ENCODE results near the gene EZH1. TPM values are rescaled to one million over a fixed set of nuclear protein-coding genes. Genes with fewer than 3 reads are reported as not detected.

Gene EZH1
- total RNA-seq, 1 experiment from 2014 or later = 22.8 TPM

DNA sequence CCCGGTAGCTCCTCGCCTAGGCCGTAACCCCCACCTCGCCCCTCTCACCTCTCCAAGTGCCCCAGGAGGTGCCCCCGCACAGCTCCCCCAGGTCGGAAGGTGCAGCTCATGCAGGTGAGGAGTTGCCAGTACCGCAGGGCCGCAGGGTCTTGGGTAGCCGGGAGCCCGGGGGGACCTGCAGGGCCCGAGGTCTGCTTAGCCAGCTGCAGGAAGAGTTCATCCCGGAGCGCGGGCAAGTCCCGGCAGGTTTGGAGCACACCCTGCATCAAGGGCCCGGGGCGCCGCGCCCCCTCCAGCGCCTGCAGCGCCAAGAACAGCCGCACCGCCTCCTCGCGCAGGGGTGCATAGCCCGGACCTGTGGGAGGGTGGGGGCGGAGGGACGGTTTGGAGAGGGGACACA lies 72.8 kb downstream of the EZH1 start:
- Histone ChIP-seq H3K9me3 (ENCODE audit: insufficient read depth, low read depth) (no peaks in the 10 kb centered on the region), H3K4me3 (no peak overlapping the region), H2AFZ (no peak overlapping the region), H3K27ac (no peak overlapping the region), H3K4me1 (replicated peaks; ENCODE audit: insufficient read depth) (peaks cover 42% of the 10 kb centered on the region), H3K4me2 (no peak overlapping the region), H3K36me3 (ENCODE audit: low read depth) (no peaks in the 10 kb centered on the region), H3K9me2 (ENCODE audit: insufficient read depth) (no peaks in the 10 kb centered on the region), H3F3A (ENCODE audit: insufficient read depth, low read depth) (peaks cover 30% of the 10 kb centered on the region; the same call in 1 of the 2 replicates), H3K79me2 (ENCODE audit: low read depth) (peaks cover 32% of the 10 kb centered on the region), H4K20me1 (ENCODE audit: insufficient read depth) (no peaks in the 10 kb centered on the region), H3K27me3 (ENCODE audit: insufficient read depth, low read depth) (no peaks in the 10 kb centered on the region)
- POLR2A ChIA-PET (ENCODE audit: unreplicated experiment) = no interaction called here
- no peak for DNase-seq
- CTCF ChIA-PET = no interaction called here
- intact Hi-C loops (cut with micrococcal nuclease; ENCODE audit: unreplicated experiment) = no loop called here
- BruUV-seq (replicated peaks) = no TSS peak
- no peak for TF ChIP-seq EZH2 (IDR thresholded peaks at IDR 0.05; ENCODE audit: low read depth)
- TF ChIP-seq CTCF (conservative IDR thresholded peaks at IDR 0.05) = no peak

- intact Hi-C loops (cut with micrococcal nuclease; ENCODE audit: unreplicated experiment) = no loop called here
- H3K27ac ChIP-seq = no peak overlapping the region
- H4K20me1 ChIP-seq (ENCODE audit: insufficient read depth) = no peaks in the 10 kb centered on the region
- no peak overlapping the region for H2AFZ ChIP-seq
- TF ChIP-seq EZH2 (IDR thresholded peaks at IDR 0.05; ENCODE audit: low read depth) (no peak), CTCF (conservative IDR thresholded peaks at IDR 0.05) (no peak)
- H3K9me3 ChIP-seq (ENCODE audit: insufficient read depth, low read depth) = no peaks in the 10 kb centered on the region
- peaks cover 35% of the 10 kb centered on the region; the same call in 1 of the 2 replicates for H3F3A ChIP-seq (ENCODE audit: insufficient read depth, low read depth)
- no peak overlapping the region for H3K4me3 ChIP-seq
- no peaks in the 10 kb centered on the region for H3K27me3 ChIP-seq (ENCODE audit: insufficient read depth, low read depth)
- no peaks in the 10 kb centered on the region for H3K36me3 ChIP-seq (ENCODE audit: low read depth)
- no peaks in the 10 kb centered on the region for H3K9me2 ChIP-seq (ENCODE audit: insufficient read depth)
- no TSS peak for BruUV-seq (replicated peaks)
- no peak for DNase-seq
- peaks cover 26% of the 10 kb centered on the region for H3K79me2 ChIP-seq (ENCODE audit: low read depth)
- ChIA-PET POLR2A (ENCODE audit: unreplicated experiment) (no interaction called here), CTCF (no interaction called here)
- peaks cover 48% of the 10 kb centered on the region for H3K4me1 ChIP-seq (replicated peaks; ENCODE audit: insufficient read depth)
- H3K4me2 ChIP-seq = no peak overlapping the region
Observed at GRCh38 chr17:42670789-42671657, 73.8 kb downstream of the EZH1 start.

GRCh38 chr17:42669977-42670788 lies 74.7 kb downstream of the EZH1 start:
- no peaks in the 10 kb centered on the region for H3K9me3 ChIP-seq (ENCODE audit: insufficient read depth, low read depth)
- POLR2A ChIA-PET (ENCODE audit: unreplicated experiment) = no interaction called here
- peaks cover 17% of the 10 kb centered on the region for H3K79me2 ChIP-seq (ENCODE audit: low read depth)
- CTCF ChIA-PET = no interaction called here
- H3K4me3 ChIP-seq = no peak overlapping the region
- intact Hi-C loops (cut with micrococcal nuclease; ENCODE audit: unreplicated experiment) = no loop called here
- no peak for DNase-seq
- H3K9me2 ChIP-seq (ENCODE audit: insufficient read depth) = no peaks in the 10 kb centered on the region
- H4K20me1 ChIP-seq (ENCODE audit: insufficient read depth) = no peaks in the 10 kb centered on the region
- no peak for TF ChIP-seq CTCF (conservative IDR thresholded peaks at IDR 0.05)
- no peak for TF ChIP-seq EZH2 (IDR thresholded peaks at IDR 0.05; ENCODE audit: low read depth)
- peaks cover 35% of the 10 kb centered on the region; the same call in 1 of the 2 replicates for H3F3A ChIP-seq (ENCODE audit: insufficient read depth, low read depth)
- H3K4me2 ChIP-seq = no peak overlapping the region
- H3K4me1 ChIP-seq (replicated peaks; ENCODE audit: insufficient read depth) = peaks cover 46% of the 10 kb centered on the region
- no peaks in the 10 kb centered on the region for H3K27me3 ChIP-seq (ENCODE audit: insufficient read depth, low read depth)
- H3K27ac ChIP-seq = no peak overlapping the region
- no TSS peak for BruUV-seq (replicated peaks)
- no peaks in the 10 kb centered on the region for H3K36me3 ChIP-seq (ENCODE audit: low read depth)
- no peak overlapping the region for H2AFZ ChIP-seq

Data from PC-9 (cell line).